GM18909 (cell line): Measurements from ENCODE around the gene ICAM5.
"Not testable (repeated sequence)": the region's sequence is repeated elsewhere in the genome, so short reads cannot be mapped to it uniquely, and the experiment has no call there.

Experiments
- ATAC-seq: cut with Tn5 transposase; IDR thresholded peaks from one replicate; pipeline ENCODE4 v1.9.1; 2021; ENCODE audit warnings: mild to moderate bottlenecking; ENCODE audit not compliant: unreplicated experiment, poor library complexity

The ICAM5 gene

GRCh38 chr19:10269333-10270179 lies 20.2 kb upstream of the ICAM5 start:
- ATAC-seq, result no peak

DNA sequence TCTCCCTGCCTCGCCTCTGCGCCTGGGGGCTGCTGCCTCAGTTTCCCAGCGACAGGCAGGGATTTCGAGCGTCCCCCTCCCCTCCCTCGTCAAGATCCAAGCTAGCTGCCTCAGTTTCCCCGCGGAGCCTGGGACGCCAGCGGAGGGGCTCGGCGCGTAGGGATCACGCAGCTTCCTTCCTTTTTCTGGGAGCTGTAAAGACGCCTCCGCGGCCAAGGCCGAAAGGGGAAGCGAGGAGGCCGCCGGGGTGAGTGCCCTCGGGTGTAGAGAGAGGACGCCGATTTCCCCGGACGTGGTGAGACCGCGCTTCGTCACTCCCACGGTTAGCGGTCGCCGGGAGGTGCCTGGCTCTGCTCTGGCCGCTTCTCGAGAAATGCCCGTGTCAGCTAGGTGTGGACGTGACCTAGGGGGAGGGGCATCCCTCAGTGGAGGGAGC lies 19.6 kb upstream of the ICAM5 start:
- peak; percentile 32 for ATAC-seq

DNA sequence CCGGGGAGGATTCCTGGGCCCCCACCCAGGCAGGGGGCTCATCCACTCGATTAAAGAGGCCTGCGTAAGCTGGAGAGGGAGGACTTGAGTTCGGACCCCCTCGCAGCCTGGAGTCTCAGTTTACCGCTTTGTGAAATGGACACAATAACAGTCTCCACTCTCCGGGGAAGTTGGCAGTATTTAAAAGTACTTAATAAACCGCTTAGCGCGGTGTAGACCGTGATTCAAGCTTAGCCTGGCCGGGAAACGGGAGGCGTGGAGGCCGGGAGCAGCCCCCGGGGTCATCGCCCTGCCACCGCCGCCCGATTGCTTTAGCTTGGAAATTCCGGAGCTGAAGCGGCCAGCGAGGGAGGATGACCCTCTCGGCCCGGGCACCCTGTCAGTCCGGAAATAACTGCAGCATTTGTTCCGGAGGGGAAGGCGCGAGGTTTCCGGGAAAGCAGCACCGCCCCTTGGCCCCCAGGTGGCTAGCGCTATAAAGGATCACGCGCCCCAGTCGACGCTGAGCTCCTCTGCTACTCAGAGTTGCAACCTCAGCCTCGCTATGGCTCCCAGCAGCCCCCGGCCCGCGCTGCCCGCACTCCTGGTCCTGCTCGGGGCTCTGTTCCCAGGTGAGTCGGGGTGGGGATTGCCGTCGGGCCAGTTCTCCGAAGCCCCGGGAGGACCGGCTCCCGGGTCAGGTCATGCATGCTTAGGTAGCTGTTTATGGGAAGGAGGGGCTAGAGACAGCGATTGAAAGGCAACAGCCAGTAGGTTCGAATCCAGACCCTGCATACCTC lies 18.9 kb upstream of the ICAM5 start, which contains the start of gene ICAM1:
Gene ICAM1, plus strand, starts transcription at position 505 of the 779 bp plus-strand sequence. Its CDS starts 40 bp downstream, at position 545.
- peak; percentile 52 for ATAC-seq

DNA sequence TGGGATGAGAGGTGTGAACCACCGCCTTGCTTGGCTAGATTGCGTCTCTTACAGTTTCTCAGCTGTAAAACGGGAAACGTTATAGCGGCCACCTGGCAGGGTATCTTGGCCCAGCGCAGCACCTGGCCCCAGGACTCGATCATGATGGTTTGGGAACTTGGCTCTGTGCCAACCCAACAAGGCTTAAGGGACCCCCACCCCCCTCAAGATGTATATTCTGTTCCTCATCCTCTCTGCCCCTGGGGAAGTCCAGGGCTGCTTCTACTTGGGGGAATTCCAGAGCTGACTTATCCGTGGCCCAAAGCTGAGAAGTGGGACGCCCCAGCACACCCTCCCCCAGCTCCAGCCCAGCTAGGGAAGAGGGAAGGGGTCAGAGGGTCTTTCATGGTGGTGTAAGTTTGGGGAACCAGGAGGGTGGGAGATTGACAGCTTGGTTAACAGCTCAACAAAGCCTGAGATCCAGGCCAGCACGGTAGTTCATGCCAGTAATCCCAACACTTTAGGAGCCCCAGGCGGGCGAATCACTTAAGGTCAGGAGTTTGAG lies 18.1 kb upstream of the ICAM5 start:
- peak; percentile 31 for ATAC-seq

DNA sequence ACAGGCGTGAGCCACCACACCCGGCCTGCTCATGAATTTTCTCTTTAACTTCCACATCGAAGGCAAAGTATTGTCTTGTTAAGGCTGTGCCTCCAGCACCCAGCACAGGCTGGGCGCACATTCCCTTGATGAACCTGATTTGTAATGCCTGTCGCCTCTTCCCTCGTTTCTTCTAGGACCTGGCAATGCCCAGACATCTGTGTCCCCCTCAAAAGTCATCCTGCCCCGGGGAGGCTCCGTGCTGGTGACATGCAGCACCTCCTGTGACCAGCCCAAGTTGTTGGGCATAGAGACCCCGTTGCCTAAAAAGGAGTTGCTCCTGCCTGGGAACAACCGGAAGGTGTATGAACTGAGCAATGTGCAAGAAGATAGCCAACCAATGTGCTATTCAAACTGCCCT lies 15.2 kb upstream of the ICAM5 start:
- no peak for ATAC-seq

DNA sequence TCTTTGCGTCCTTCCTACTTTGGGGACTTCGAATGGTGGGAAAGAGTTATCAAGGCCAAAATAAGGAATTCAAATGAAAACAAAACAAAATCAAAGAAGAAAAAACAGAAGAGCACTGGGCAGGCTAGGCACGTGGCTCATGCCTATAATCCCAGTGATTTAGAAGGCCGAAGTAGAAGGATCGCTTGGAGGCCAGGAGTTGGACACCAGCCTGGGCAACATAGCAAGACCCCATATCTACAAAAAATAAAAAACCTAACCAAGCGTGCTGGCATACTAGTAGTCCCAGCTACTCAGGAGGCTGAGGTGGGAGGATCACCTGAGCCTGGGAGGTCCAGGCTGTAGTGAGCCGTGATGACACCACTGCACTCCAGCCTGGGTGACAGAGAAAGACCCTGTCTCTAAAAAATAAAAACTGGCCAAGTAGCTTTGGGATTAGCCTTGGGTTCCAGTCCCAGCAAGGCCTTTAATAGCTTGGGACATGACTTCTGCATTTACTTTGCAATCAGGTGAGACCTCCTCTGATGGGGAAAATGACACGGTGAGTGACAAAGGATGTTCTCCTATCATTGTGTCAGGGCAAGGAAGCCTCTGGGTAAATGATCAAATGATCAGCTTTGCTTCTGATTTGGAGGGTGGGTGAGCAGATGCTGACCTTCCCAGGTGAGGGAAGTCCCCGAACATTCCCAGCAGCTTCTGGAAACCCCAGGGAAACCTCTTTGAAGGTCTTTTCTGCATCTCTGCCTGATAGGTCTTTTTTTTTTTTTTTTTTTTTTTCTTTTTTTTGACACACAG lies 11.8 kb upstream of the ICAM5 start:
- no peak for ATAC-seq

GRCh38 chr19:10278935-10279334 lies 10.8 kb upstream of the ICAM5 start:
- no peak for ATAC-seq

DNA sequence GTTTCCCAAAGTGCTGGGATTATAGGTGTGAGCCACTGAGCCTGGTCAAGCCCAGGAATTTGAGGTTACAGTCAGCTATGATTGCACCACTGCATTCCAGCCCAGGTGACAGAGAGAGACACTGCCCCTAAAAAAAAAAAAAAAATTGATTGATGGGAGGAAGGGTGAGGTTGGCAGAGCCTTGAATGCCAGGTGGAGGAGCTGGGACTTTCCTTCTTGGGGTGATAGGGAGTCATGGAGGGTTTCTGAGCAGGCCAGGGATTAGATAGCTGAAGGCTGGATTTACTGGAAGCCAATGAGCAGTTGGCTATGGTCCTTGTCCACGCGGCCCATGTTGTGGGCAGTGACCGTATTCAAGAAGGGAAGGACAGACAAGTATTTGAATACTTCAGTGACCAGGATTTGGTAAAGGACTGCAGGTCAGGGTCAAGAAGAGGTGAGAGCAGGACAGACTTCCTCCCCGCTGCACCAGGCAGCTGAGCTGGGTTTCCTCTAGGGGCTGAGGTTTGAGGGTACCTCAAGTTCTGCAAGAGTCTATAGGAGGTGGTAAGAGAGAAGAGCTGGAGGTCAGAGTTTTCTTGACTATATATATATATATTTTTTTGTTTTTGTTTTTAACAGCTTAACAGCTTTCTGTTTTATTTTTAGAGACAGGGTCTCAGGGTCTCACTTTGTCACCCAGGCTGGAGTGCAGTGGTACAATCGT lies 9.9 kb upstream of the ICAM5 start:
- no peak for ATAC-seq

DNA sequence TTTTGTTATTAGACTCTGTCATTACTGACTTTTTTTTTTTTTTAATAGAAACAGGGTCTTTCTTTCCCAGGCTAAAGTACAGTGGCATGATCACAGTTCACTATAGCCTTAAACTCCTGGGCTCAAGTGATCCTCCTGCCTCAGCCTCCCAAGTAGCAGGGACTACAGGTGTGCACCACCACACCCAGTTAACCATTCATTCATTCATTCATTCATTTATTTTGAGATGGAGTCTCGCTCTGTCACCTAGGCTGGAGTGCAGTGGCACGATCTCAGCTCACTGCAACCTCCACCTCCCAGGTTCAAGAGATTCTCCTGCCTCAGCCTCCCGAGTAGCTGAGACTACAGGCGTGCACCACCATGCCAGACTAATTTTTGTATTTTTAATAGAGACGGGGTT lies 7.7 kb upstream of the ICAM5 start:
- not testable (repeated sequence) for ATAC-seq

DNA sequence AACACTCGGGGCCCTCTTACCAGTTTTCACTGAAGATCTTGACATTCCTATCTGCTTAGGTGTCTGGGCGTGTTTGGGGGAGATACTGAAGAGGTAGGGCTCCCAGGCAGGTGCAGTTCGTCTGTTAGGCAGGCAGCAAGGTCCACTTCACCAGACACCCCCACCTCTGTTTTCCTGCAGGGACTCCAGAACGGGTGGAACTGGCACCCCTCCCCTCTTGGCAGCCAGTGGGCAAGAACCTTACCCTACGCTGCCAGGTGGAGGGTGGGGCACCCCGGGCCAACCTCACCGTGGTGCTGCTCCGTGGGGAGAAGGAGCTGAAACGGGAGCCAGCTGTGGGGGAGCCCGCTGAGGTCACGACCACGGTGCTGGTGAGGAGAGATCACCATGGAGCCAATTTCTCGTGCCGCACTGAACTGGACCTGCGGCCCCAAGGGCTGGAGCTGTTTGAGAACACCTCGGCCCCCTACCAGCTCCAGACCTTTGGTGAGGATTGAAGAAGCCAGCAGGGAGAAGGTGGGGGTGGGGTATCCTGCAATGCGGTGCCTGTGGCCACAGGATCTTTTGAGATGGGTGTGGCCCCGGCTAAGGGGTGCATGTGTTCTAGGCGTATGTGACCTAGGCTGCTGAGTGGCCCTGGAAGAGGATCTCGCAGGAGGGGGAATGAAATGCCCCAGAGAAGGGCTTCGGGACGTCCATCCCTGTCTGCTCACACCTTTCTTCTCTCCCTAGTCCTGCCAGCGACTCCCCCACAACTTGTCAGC lies 6.3 kb upstream of the ICAM5 start:
- no peak for ATAC-seq

DNA sequence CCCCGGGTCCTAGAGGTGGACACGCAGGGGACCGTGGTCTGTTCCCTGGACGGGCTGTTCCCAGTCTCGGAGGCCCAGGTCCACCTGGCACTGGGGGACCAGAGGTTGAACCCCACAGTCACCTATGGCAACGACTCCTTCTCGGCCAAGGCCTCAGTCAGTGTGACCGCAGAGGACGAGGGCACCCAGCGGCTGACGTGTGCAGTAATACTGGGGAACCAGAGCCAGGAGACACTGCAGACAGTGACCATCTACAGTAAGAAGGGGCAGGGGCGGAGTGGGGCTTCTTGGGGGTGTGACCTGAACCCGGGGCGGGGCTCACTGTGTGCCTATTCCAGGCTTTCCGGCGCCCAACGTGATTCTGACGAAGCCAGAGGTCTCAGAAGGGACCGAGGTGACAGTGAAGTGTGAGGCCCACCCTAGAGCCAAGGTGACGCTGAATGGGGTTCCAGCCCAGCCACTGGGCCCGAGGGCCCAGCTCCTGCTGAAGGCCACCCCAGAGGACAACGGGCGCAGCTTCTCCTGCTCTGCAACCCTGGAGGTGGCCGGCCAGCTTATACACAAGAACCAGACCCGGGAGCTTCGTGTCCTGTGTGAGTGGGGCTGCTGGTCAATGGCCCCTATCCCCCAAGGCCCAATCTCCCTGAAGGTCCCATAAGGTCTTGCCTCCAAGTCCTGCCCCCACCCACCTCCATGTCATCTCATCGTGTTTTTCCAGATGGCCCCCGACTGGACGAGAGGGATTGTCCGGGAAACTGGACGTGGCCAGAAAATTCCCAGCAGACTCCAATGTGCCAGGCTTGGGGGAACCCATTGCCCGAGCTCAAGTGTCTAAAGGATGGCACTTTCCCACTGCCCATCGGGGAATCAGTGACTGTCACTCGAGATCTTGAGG lies 5.4 kb upstream of the ICAM5 start:
- ATAC-seq, result no peak

GRCh38 chr19:10284960-10285278 lies 4.8 kb upstream of the ICAM5 start:
- no peak for ATAC-seq

- ATAC-seq, result no peak
Measured at GRCh38 chr19:10285393-10285792, 4.4 kb upstream of the ICAM5 start.

DNA sequence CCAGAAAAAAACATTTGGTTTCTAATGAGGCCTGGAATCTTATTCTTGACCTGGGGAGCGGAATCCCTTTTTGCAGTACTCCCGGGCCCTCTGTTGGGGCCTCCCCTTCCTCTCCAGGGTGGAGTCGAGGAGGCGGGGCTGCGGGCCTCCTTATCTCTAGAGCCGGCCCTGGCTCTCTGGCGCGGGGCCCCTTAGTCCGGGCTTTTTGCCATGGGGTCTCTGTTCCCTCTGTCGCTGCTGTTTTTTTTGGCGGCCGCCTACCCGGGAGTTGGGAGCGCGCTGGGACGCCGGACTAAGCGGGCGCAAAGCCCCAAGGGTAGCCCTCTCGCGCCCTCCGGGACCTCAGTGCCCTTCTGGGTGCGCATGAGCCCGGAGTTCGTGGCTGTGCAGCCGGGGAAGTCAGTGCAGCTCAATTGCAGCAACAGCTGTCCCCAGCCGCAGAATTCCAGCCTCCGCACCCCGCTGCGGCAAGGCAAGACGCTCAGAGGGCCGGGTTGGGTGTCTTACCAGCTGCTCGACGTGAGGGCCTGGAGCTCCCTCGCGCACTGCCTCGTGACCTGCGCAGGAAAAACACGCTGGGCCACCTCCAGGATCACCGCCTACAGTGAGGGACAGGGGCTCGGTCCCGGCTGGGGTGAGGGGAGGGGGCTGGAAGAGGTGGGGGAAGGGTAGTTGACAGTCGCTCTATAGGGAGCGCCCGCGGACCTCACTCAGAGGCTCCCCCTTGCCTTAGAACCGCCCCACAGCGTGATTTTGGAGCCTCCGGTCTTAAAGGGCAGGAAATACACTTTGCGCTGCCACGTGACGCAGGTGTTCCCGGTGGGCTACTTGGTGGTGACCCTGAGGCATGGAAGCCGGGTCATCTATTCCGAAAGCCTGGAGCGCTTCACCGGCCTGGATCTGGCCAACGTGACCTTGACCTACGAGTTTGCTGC lies 2.7 kb upstream of the ICAM5 start, which contains the start of gene ICAM4:
Gene ICAM4, plus strand, starts transcription at position 153 of the 935 bp plus-strand sequence. Its CDS starts 58 bp downstream, at position 211.
- no peak for ATAC-seq

DNA sequence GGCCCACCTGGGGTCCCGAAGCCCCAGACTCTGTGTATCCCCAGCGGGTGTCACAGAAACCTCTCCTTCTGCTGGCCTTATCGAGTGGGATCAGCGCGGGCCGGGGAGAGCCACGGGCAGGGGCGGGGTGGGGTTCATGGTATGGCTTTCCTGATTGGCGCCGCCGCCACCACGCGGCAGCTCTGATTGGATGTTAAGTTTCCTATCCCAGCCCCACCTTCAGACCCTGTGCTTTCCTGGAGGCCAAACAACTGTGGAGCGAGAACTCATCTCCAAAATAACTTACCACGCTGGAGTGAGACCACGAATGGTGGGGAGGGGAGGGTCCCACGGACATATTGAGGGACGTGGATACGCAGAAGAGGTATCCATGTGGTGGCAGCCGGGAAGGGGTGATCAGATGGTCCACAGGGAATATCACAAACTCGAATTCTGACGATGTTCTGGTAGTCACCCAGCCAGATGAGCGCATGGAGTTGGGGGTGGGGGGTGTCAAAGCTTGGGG lies 1.0 kb upstream of the ICAM5 start:
- ATAC-seq, result no peak

DNA sequence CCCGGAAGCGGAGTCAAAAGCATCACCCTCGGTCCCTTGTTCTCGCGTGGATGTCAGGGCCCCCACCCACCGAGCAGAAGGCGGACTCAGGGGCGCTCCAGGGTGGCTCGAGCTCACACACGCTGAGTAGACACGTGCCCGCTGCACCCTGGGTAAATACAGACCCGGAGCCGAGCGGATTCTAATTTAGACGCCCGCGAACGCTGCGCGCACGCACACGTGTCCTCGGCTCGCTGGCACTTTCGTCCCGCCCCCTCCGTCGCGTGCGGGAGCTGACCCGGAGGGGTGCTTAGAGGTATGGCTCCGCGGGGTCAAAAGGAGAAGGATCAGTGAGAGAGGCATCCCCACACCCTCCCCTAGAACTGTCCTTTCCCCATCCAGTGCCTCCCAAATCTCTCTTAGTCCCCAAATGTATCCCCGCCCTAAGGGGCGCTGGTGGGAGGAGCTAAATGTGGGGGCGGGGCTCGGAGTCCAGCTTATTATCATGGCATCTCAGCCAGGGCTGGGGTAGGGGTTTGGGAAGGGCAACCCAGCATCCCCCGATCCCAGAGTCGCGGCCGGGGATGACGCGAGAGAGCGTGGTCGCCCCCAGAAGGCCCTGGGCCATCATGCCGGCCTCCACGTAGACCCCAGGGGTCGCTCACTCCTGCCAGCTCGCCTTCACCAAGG lies 451 bp upstream of the ICAM5 start:
- ATAC-seq, result no peak
